ENCODE results near the gene GAGE12E. TPM values are rescaled to one million over a fixed set of nuclear protein-coding genes. Genes with fewer than 3 reads are reported as not detected.
"Not testable (repeated sequence)": the region's sequence is repeated elsewhere in the genome, so short reads cannot be mapped to it uniquely, and the experiment has no call there.

Gene GAGE12E
- total RNA-seq, 1 experiment from 2014 or later, result not detected

GRCh38 chrX:49541433-49541832 is 9.7 kb upstream of the GAGE12E start, which contains the start of gene GAGE12D:
TSS of gene GAGE12D (plus strand) at chrX:49541733. CDS start at chrX:49542888, 1,155 bp downstream.
- not testable (repeated sequence) for H3K9me3 ChIP-seq (ENCODE audit: control insufficient read depth, low read depth, low read length); H2AK5ac ChIP-seq (ENCODE audit: insufficient read length, low read length); H3K4me1 Mint-ChIP-seq; H2AFZ ChIP-seq (ENCODE audit: low read length); H2BK5ac ChIP-seq (ENCODE audit: insufficient read length, low read length); H3K9me3 Mint-ChIP-seq; H3K4me2 ChIP-seq (ENCODE audit: insufficient read depth, insufficient read length, low read length); H3K4me3 Mint-ChIP-seq; H4K5ac ChIP-seq (ENCODE audit: insufficient read length, low read depth, low read length); H3K27me3 ChIP-seq (ENCODE audit: insufficient read depth, low read length); H2BK20ac ChIP-seq (ENCODE audit: low read depth, low read length, poor library complexity, severe bottlenecking); H3K36me3 Mint-ChIP-seq (ENCODE audit: insufficient read depth in 1 of 3, low read depth in 3 of 3); H3K14ac ChIP-seq (ENCODE audit: insufficient read depth, low read length); H3K79me1 ChIP-seq (ENCODE audit: insufficient read depth, low read depth, low read length, poor library complexity, severe bottlenecking); H4K20me1 ChIP-seq (ENCODE audit: control insufficient read depth, insufficient read depth, insufficient read length); H3K23me2 ChIP-seq (ENCODE audit: insufficient read length, low read depth, low read length, poor library complexity, severe bottlenecking); H4K91ac ChIP-seq (ENCODE audit: insufficient read length, low read depth, low read length); H3K27ac Mint-ChIP-seq; H3K9ac ChIP-seq (ENCODE audit: extremely low read depth, insufficient read length, low read length); DNase-seq; H3K56ac ChIP-seq (ENCODE audit: insufficient read length, low read depth, low read length); H3K27me3 Mint-ChIP-seq (ENCODE audit: low read depth); H3K4me1 ChIP-seq (ENCODE audit: insufficient read depth, low read length); H3K79me2 ChIP-seq (ENCODE audit: insufficient read depth, low read length); H2BK120ac ChIP-seq (ENCODE audit: low read depth, low read length, poor library complexity, severe bottlenecking); H2BK15ac ChIP-seq (ENCODE audit: low read depth, low read length); H3T11ph ChIP-seq (ENCODE audit: low read length); H3K23ac ChIP-seq (ENCODE audit: insufficient read length, low read depth, low read length); H3K4ac ChIP-seq (ENCODE audit: low read depth, low read length); H4K8ac ChIP-seq (replicated peaks; ENCODE audit: insufficient read length, low read depth, low read length); H3K18ac ChIP-seq (ENCODE audit: insufficient read length, low read depth, low read length); H3K27ac ChIP-seq (ENCODE audit: insufficient read length, low read depth, low read length); H2BK12ac ChIP-seq (ENCODE audit: insufficient read length, low read depth, low read length)
- WGBS (ENCODE audit: extremely low coverage, insufficient read length, low lambda C conversion rate), result no CpG with 5 or more reads among the region's 16 CpGs

DNA sequence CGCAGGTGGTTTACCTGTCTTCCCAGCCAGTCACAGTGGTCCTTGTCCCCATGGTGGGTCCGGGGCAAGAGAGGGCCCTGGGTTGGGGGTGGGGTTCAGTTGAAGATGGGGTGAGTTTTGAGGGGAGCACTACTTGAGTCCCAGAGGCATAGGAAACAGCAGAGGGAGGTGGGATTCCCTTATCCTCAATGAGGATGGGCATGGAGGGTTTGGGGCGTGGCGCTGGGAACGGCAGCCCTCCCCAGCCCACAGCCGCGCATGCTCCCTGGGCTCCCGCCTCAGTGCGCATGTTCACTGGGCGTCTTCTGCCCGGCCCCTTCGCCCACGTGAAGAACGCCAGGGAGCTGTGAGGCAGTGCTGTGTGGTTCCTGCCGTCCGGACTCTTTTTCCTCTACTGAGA is 9.5 kb downstream of the GAGE12E start, which contains the start of gene GAGE12F:
Gene GAGE12F, plus strand, starts transcription at position 301 of the 400 bp plus-strand sequence. CDS start 1,155 bp downstream, outside the sequence.
- H3K4me2 ChIP-seq (ENCODE audit: insufficient read depth, insufficient read length, low read length); H2AK5ac ChIP-seq (ENCODE audit: insufficient read length, low read length); H2BK12ac ChIP-seq (ENCODE audit: insufficient read length, low read depth, low read length); H3K4me1 ChIP-seq (ENCODE audit: insufficient read depth, low read length); H3K9ac ChIP-seq (ENCODE audit: extremely low read depth, insufficient read length, low read length); H3K27ac ChIP-seq (ENCODE audit: insufficient read length, low read depth, low read length); H3K14ac ChIP-seq (ENCODE audit: insufficient read depth, low read length); H3K79me1 ChIP-seq (ENCODE audit: insufficient read depth, low read depth, low read length, poor library complexity, severe bottlenecking); H2BK5ac ChIP-seq (ENCODE audit: insufficient read length, low read length); H3K56ac ChIP-seq (ENCODE audit: insufficient read length, low read depth, low read length); H2BK120ac ChIP-seq (ENCODE audit: low read depth, low read length, poor library complexity, severe bottlenecking); H3K23me2 ChIP-seq (ENCODE audit: insufficient read length, low read depth, low read length, poor library complexity, severe bottlenecking); H3K4me1 Mint-ChIP-seq; H3T11ph ChIP-seq (ENCODE audit: low read length); H3K27ac Mint-ChIP-seq; H2BK20ac ChIP-seq (ENCODE audit: low read depth, low read length, poor library complexity, severe bottlenecking); H3K79me2 ChIP-seq (ENCODE audit: insufficient read depth, low read length); H4K20me1 ChIP-seq (ENCODE audit: control insufficient read depth, insufficient read depth, insufficient read length); H3K27me3 Mint-ChIP-seq (ENCODE audit: low read depth); H2AFZ ChIP-seq (ENCODE audit: low read length); H3K4ac ChIP-seq (ENCODE audit: low read depth, low read length); H3K23ac ChIP-seq (ENCODE audit: insufficient read length, low read depth, low read length); H2BK15ac ChIP-seq (ENCODE audit: low read depth, low read length); H4K91ac ChIP-seq (ENCODE audit: insufficient read length, low read depth, low read length); H3K27me3 ChIP-seq (ENCODE audit: insufficient read depth, low read length); H3K18ac ChIP-seq (ENCODE audit: insufficient read length, low read depth, low read length); H3K4me3 Mint-ChIP-seq; H4K5ac ChIP-seq (ENCODE audit: insufficient read length, low read depth, low read length); H3K9me3 ChIP-seq (ENCODE audit: control insufficient read depth, low read depth, low read length); H4K8ac ChIP-seq (replicated peaks; ENCODE audit: insufficient read length, low read depth, low read length); H3K36me3 Mint-ChIP-seq (ENCODE audit: insufficient read depth in 1 of 3, low read depth in 3 of 3); H3K9me3 Mint-ChIP-seq; DNase-seq: not testable (repeated sequence)
- no CpG with 5 or more reads among the region's 16 CpGs for WGBS (ENCODE audit: extremely low coverage, insufficient read length, low lambda C conversion rate)
